NCI-H226 (cell line): ENCODE results near the gene DHRS3.
A peak's percentile ranks its signal among the peaks of the same experiment; 100 is the strongest.

Experiments
- DNase-seq: peaks from one replicate; pipeline ENCODE4 v3.0.0-alpha.2; 2015

The DHRS3 gene

GRCh38 chr1:12615865-12616708 is 1.9 kb downstream of the DHRS3 start:
- DNase-seq = peak; percentile 24

GRCh38 chr1:12615159-12615864 is 2.7 kb downstream of the DHRS3 start:
- no peak for DNase-seq

GRCh38 chr1:12614402-12615158 is 3.4 kb downstream of the DHRS3 start:
- no peak for DNase-seq

- DNase-seq = no peak
Measured at GRCh38 chr1:12613180-12613579, 4.8 kb downstream of the DHRS3 start.

DNA sequence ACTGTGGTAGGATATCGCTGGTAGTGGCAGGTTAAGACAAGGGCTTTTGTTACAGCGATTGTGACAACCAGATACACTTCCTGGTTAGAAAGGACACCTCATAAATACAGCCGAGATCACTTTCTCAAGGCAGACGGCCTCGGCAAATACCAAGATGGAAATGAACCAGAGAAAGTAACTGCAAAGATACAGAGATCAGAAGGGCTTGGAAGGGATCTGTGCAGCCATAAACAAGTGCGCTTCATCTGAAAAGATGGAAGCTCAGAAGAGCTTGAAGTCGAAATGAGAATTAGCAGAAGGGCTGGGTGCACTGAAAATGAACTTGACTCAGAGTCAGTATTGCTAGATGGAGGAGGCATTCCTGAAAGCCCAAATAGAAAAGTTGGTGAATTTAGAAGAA is 7.1 kb downstream of the DHRS3 start:
- DNase-seq = no peak

GRCh38 chr1:12610305-12610935 is 7.6 kb downstream of the DHRS3 start:
- no peak for DNase-seq

DNA sequence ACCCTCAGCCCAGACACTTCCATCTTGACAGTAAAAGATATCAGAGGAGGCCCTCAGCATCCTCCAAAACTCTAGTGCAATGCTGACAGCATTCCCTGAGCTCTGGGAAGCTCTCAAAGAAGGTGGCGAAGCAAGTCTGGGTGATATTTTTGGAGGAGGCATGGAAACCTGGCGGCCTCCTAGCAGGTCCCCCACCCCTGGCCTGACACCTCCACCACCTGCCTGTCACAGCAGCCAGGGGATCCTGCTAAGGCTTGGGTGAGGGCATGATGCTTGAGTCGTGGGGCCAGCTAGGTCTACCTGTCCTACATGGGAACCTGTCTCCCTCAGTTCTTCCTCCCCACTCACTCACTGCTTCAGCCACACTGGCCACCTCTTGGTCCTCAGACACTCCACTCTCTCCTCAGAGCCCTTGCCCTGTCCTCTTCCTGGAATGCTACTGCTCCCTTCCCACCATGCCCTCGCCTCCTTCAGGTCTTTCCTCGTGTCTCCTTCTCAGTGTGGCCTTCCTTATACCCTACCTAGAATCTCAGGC is 8.5 kb downstream of the DHRS3 start:
- DNase-seq = no peak

- DNase-seq = peak; percentile 54
Measured at GRCh38 chr1:12608311-12608957, 9.6 kb downstream of the DHRS3 start.

DNA sequence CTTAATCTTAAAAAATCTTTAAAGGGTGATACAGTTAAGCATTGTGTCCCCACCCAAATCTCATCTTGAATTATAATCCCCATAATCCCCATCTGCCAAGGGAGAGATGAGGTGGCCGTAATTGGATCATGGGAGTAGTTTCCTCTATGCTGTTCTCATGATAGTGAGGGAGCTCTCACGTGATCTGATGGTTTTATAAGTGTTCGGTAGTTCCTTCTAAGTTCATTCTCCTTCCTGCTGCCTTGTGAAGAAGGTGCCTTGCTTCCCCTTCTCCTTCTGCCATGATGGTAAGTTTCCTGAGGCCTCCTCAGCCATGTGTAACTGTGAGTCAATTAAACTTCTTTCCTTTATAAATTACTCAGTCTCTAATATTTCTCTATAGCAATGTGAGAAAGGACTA is 10.7 kb downstream of the DHRS3 start:
- no peak for DNase-seq

DNA sequence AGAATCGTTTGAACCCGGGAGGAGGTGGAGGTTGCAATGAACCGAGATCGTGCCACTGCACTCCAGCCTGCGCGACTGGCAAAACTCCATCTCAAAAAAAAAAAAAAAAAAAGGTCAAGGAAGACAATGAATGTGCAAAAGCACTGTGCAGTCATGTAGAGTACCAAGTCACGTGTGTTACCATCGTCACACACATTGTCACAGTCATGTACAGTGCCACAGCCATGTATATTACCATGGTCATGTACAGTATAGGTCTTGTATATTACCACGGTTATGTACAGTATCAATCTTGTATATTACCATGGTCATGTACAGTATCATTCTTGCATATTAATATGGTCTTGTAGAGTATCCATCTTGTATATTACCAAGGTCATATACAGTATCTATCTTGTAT is 13.0 kb downstream of the DHRS3 start:
- no peak for DNase-seq

- DNase-seq = peak; percentile 98
Measured at GRCh38 chr1:12604114-12604874, 13.7 kb downstream of the DHRS3 start.

DNA sequence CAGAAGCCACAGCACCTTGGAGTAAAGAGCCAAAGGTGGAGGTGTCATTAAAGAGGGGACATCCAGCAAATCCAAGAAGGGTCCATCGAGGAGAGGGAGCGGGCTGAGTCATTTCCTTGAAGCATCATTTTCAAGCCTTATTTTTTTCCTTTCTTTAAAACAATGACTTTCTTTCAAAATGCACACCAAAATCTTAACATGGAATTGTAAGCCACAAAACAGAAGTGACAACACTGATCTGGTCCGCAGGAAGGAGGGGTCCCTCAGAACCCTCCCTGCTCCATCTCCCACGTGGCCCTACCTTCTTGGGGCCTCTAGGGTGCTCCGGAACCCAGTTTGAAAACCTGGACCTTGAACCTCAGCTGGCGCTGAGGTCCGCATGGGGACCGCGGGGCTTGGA is 14.8 kb downstream of the DHRS3 start:
- DNase-seq = no peak

DNA sequence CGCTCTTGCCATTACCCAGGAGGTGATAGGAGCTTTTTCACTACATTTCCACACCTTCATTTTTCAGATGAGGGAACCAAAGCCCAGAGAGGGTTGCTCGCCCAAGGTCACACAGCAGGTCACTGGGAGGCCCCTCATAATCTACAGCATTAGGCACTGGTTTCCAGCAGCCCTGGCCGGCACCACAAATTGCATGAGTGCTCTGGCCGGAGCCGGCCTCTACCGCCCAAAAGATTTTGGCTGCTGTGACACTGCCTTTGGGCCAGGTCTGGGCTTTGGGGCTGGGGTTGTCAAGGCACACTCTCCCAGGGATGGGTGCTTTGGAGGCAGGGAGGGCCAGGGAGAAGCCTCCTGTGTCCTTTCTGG is 15.4 kb downstream of the DHRS3 start:
- DNase-seq = no peak

DNA sequence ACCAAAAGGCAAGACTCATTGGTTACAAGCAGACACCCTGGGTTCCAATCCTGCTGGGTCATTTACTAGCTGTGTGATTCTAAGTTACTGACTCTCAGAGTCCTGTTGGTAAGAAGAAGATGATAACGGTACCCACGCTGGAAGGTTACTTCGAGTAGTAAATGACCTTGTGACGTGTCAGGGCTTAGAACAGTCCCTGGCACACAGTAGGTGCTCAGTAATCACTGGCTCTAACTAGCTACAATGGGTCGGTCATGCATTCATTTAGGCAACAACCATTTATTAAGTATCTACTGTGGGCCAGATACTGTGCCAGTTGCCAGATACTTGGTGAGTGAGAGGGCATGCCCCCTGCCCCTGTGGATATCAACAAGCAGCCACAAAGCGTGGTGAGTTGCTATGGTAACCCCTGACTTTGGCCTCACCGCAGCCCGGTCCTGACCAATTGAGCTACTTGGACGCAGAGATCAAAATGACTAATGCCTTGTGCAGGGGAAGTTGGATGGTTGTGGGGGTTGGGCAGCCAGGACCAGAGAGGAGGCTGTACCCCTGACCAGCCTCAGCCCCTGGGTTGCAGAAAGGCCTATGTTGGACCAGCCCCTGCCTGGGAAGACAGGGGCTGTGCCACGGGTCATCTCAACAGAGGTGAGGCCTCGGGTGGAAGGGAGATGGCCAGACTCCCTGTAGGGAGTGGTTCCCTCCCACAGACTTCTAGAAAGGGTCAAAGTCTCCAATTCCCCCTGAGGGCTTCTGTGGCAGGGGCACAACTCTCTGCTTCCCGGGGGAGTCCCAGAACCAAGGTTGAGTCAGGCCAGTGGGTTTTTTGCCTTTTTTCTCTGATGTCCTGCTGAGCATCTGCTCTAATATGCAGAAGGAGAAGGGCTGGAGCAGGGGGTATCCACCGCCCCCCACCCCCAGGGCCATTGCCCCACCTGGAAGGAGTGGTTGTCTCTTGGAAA is 16.0 kb downstream of the DHRS3 start:
- DNase-seq = peak; percentile 68

DNA sequence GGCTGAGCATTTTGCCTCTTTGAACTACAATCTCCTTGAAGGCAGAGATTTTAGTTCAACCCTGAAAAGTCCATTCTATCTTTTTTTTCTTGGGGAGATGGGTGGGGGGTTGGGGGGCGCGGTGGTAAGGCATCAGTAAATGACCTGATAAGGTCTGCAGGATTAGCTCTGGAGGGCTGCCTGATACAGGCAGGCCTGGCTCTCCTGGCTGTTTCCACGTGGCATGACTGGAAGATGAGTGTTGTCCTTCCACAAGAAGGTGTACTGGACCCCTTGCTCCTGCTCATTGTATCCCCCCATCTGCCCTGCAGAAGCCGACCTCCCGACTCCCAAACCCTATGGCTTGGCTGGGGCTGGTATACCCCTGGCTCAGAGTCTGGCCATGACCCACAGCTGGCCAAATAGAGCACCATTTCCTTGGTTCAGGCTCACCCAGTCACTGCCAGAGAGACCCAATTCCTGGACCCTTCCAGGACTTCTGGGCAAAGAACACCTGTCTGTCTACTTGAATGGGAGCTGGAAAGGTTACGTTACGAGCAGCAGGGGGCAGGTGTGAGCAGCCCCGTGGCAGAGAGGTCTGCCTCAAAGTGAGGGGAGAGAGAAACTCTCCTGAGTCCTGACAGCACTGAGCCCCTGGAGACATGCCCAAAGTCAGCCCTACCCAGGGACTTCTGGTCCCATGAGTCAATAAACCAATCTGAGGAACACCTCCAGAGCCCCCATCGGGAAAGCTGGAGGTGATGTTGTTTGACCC is 17.0 kb downstream of the DHRS3 start:
- DNase-seq = peak; percentile 34

DNA sequence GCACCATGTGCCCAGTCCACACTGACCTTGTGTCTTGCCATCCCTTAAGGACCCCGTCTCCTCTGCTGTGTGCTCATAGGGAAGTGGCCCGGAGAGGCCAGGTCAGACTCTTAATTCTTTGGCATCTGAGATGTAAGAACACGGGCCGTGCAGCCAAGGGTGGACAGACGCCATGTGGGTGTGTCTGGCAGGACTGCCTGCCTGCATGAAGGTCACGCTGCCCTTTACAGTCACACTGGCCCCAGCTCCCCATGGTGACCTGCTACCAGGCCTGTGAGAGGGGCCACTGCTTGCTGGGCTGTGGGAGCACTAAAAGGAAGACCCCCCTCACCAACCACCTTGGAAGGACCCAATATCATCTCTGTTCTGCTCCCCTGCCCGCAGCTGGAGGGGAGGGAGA is 17.7 kb downstream of the DHRS3 start:
- DNase-seq = no peak

DNA sequence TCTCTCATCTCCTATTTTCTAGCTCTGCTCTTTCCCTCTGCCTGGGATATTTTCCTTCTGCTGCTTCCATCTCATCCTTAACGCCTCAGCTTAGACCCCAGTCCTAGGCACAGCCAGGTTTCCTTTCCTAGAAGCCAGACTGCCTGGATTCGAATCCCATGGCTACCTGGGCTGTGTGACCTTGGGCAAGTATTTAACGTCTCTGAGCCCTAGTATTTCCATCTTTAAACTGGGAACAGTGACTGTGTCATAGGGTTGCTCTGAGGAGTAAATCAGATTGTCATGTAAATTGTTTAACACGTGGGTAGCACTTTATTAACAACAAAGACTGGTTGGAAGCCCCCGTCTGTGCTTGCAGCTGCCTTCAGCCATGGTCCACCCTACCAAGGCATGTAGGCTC is 18.4 kb downstream of the DHRS3 start:
- DNase-seq = no peak

DNA sequence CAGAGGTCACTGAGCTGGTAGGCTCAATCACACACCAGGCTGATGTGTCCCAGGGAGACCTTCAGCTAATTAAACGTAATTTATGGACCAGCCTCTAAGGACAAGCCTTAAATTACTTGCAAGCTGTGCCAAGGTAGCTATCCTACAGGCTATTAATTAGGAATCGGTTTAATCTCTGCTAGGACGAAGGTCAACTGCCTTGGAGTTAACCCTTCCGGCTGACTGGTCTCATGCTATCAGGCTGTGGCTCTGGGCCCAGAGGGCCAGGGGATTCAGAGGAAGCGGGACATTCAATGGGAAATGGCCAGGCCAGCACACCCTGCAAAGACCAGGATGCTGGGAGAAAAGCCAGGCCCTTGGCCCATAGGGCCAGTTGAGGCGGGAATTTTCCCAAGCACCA is 19.0 kb downstream of the DHRS3 start:
- DNase-seq = no peak

GRCh38 chr1:12597792-12598191 is 20.2 kb downstream of the DHRS3 start:
- DNase-seq = no peak
